Measurements from ENCODE around the gene PHRF1.

Gene PHRF1

GRCh38 chr11:553083-553987, 22.9 kb upstream of the PHRF1 start:
- H3K36me3 ChIP-seq (ENCODE audit: control insufficient read depth in 5 of 5, insufficient read depth in 5 of 5, low read length in 5 of 5) = no peaks in the 10 kb centered on the region
- H3K27ac ChIP-seq (ENCODE audit: low read depth, low read length) = no peak overlapping the region
- peaks cover 0 to 9% (median 5%) of the 10 kb centered on the region in 5 donors for H3K4me1 ChIP-seq (ENCODE audit: control insufficient read depth in 5 of 5, insufficient read depth in 5 of 5, low read length in 5 of 5)
- H3K27me3 ChIP-seq (ENCODE audit: control insufficient read depth in 5 of 5, insufficient read depth in 4 of 5, low read length in 5 of 5) = peaks cover 49 to 64% (median 55%) of the 10 kb centered on the region in 5 donors
- no peak overlapping the region for H3K4me3 ChIP-seq (ENCODE audit: low read depth in 1 of 5, low read length in 5 of 5)
- H3K9ac ChIP-seq (ENCODE audit: low read length in 5 of 5) = no peak overlapping the region
- no peaks in the 10 kb centered on the region for H3K9me3 ChIP-seq (ENCODE audit: control insufficient read depth in 5 of 5, low read length in 5 of 5)

GRCh38 chr11:553988-554340, 22.3 kb upstream of the PHRF1 start:
- Histone ChIP-seq H3K36me3 (ENCODE audit: control insufficient read depth in 5 of 5, insufficient read depth in 5 of 5, low read length in 5 of 5) (no peaks in the 10 kb centered on the region), H3K4me3 (ENCODE audit: low read depth in 1 of 5, low read length in 5 of 5) (no peak overlapping the region), H3K27ac (ENCODE audit: low read depth, low read length) (no peak overlapping the region), H3K9me3 (ENCODE audit: control insufficient read depth in 5 of 5, low read length in 5 of 5) (no peaks in the 10 kb centered on the region), H3K9ac (ENCODE audit: low read length in 5 of 5) (no peak overlapping the region), H3K4me1 (ENCODE audit: control insufficient read depth in 5 of 5, insufficient read depth in 5 of 5, low read length in 5 of 5) (peaks cover 0 to 9% (median 5%) of the 10 kb centered on the region in 5 donors), H3K27me3 (ENCODE audit: control insufficient read depth in 5 of 5, insufficient read depth in 4 of 5, low read length in 5 of 5) (peaks cover 49 to 71% (median 60%) of the 10 kb centered on the region in 5 donors)

GRCh38 chr11:554428-555226, 21.6 kb upstream of the PHRF1 start:
- H3K4me1 ChIP-seq (ENCODE audit: control insufficient read depth in 5 of 5, insufficient read depth in 5 of 5, low read length in 5 of 5) = peaks cover 0 to 9% (median 5%) of the 10 kb centered on the region in 5 donors
- no peak overlapping the region for H3K9ac ChIP-seq (ENCODE audit: low read length in 5 of 5)

GRCh38 chr11:555227-555779, 21.0 kb upstream of the PHRF1 start:
- H3K27me3 ChIP-seq (ENCODE audit: control insufficient read depth in 5 of 5, insufficient read depth in 4 of 5, low read length in 5 of 5) = peaks cover 45 to 78% (median 65%) of the 10 kb centered on the region in 5 donors
- peaks cover 0 to 14% (median 10%) of the 10 kb centered on the region in 5 donors for H3K4me1 ChIP-seq (ENCODE audit: control insufficient read depth in 5 of 5, insufficient read depth in 5 of 5, low read length in 5 of 5)
- H3K27ac ChIP-seq (ENCODE audit: low read depth, low read length) = no peak overlapping the region

More at GRCh38 chr11:554428-555226, 21.6 kb upstream of the PHRF1 start:
- no peak overlapping the region for H3K27ac ChIP-seq (ENCODE audit: low read depth, low read length)
- no peaks in the 10 kb centered on the region for H3K9me3 ChIP-seq (ENCODE audit: control insufficient read depth in 5 of 5, low read length in 5 of 5)
- no peaks in the 10 kb centered on the region for H3K36me3 ChIP-seq (ENCODE audit: control insufficient read depth in 5 of 5, insufficient read depth in 5 of 5, low read length in 5 of 5)
- peak overlapping the region in 1 of 5 donors; percentile 42 for H3K4me3 ChIP-seq (ENCODE audit: low read depth in 1 of 5, low read length in 5 of 5)
- H3K27me3 ChIP-seq (ENCODE audit: control insufficient read depth in 5 of 5, insufficient read depth in 4 of 5, low read length in 5 of 5) = peaks cover 45 to 77% (median 64%) of the 10 kb centered on the region in 5 donors

GRCh38 chr11:555780-556661, 20.2 kb upstream of the PHRF1 start:
- no peak overlapping the region for H3K9ac ChIP-seq (ENCODE audit: low read length in 5 of 5)
- no peak overlapping the region for H3K4me3 ChIP-seq (ENCODE audit: low read depth in 1 of 5, low read length in 5 of 5)

More at GRCh38 chr11:555227-555779, 21.0 kb upstream of the PHRF1 start:
- Histone ChIP-seq H3K36me3 (ENCODE audit: control insufficient read depth in 5 of 5, insufficient read depth in 5 of 5, low read length in 5 of 5) (no peaks in the 10 kb centered on the region), H3K4me3 (ENCODE audit: low read depth in 1 of 5, low read length in 5 of 5) (no peak overlapping the region), H3K9ac (ENCODE audit: low read length in 5 of 5) (no peak overlapping the region), H3K9me3 (ENCODE audit: control insufficient read depth in 5 of 5, low read length in 5 of 5) (no peaks in the 10 kb centered on the region)

GRCh38 chr11:556662-557256, 19.5 kb upstream of the PHRF1 start:
- no peak overlapping the region for H3K27ac ChIP-seq (ENCODE audit: low read depth, low read length)
- peaks cover 45 to 73% (median 62%) of the 10 kb centered on the region in 5 donors for H3K27me3 ChIP-seq (ENCODE audit: control insufficient read depth in 5 of 5, insufficient read depth in 4 of 5, low read length in 5 of 5)

More at GRCh38 chr11:555780-556661, 20.2 kb upstream of the PHRF1 start:
- Histone ChIP-seq H3K27ac (ENCODE audit: low read depth, low read length) (no peak overlapping the region), H3K36me3 (ENCODE audit: control insufficient read depth in 5 of 5, insufficient read depth in 5 of 5, low read length in 5 of 5) (no peaks in the 10 kb centered on the region), H3K4me1 (ENCODE audit: control insufficient read depth in 5 of 5, insufficient read depth in 5 of 5, low read length in 5 of 5) (peaks cover 0 to 18% (median 12%) of the 10 kb centered on the region in 5 donors), H3K9me3 (ENCODE audit: control insufficient read depth in 5 of 5, low read length in 5 of 5) (no peaks in the 10 kb centered on the region), H3K27me3 (ENCODE audit: control insufficient read depth in 5 of 5, insufficient read depth in 4 of 5, low read length in 5 of 5) (peaks cover 45 to 77% (median 62%) of the 10 kb centered on the region in 5 donors)

GRCh38 chr11:557328-558132, 18.7 kb upstream of the PHRF1 start:
- Histone ChIP-seq H3K36me3 (ENCODE audit: control insufficient read depth in 5 of 5, insufficient read depth in 5 of 5, low read length in 5 of 5) (no peaks in the 10 kb centered on the region), H3K4me1 (ENCODE audit: control insufficient read depth in 5 of 5, insufficient read depth in 5 of 5, low read length in 5 of 5) (peaks cover 0 to 28% (median 20%) of the 10 kb centered on the region in 5 donors), H3K27ac (ENCODE audit: low read depth, low read length) (no peak overlapping the region), H3K27me3 (ENCODE audit: control insufficient read depth in 5 of 5, insufficient read depth in 4 of 5, low read length in 5 of 5) (peaks cover 45 to 66% (median 59%) of the 10 kb centered on the region in 5 donors), H3K4me3 (ENCODE audit: low read depth in 1 of 5, low read length in 5 of 5) (no peak overlapping the region), H3K9ac (ENCODE audit: low read length in 5 of 5) (no peak overlapping the region), H3K9me3 (ENCODE audit: control insufficient read depth in 5 of 5, low read length in 5 of 5) (no peaks in the 10 kb centered on the region)

More at GRCh38 chr11:556662-557256, 19.5 kb upstream of the PHRF1 start:
- H3K4me1 ChIP-seq (ENCODE audit: control insufficient read depth in 5 of 5, insufficient read depth in 5 of 5, low read length in 5 of 5) = peaks cover 0 to 25% (median 19%) of the 10 kb centered on the region in 5 donors
- H3K9ac ChIP-seq (ENCODE audit: low read length in 5 of 5) = no peak overlapping the region
- no peaks in the 10 kb centered on the region for H3K36me3 ChIP-seq (ENCODE audit: control insufficient read depth in 5 of 5, insufficient read depth in 5 of 5, low read length in 5 of 5)
- H3K4me3 ChIP-seq (ENCODE audit: low read depth in 1 of 5, low read length in 5 of 5) = no peak overlapping the region
- no peaks in the 10 kb centered on the region for H3K9me3 ChIP-seq (ENCODE audit: control insufficient read depth in 5 of 5, low read length in 5 of 5)

- Histone ChIP-seq H3K36me3 (ENCODE audit: control insufficient read depth in 5 of 5, insufficient read depth in 5 of 5, low read length in 5 of 5) (no peaks in the 10 kb centered on the region), H3K4me3 (ENCODE audit: low read depth in 1 of 5, low read length in 5 of 5) (no peak overlapping the region), H3K27ac (ENCODE audit: low read depth, low read length) (no peak overlapping the region), H3K27me3 (ENCODE audit: control insufficient read depth in 5 of 5, insufficient read depth in 4 of 5, low read length in 5 of 5) (peaks cover 41 to 57% (median 51%) of the 10 kb centered on the region in 5 donors), H3K9me3 (ENCODE audit: control insufficient read depth in 5 of 5, low read length in 5 of 5) (no peaks in the 10 kb centered on the region), H3K9ac (ENCODE audit: low read length in 5 of 5) (no peak overlapping the region), H3K4me1 (ENCODE audit: control insufficient read depth in 5 of 5, insufficient read depth in 5 of 5, low read length in 5 of 5) (peaks cover 0 to 28% (median 20%) of the 10 kb centered on the region in 5 donors)
Measured at GRCh38 chr11:558503-558902, 17.8 kb upstream of the PHRF1 start.

Measured in subcutaneous abdominal adipose tissue (tissue), 5 donors.